GM19452 (cell line): ENCODE measurements around the gene CD7.

Experiments used
- ATAC-seq: cut with Tn5 transposase; IDR thresholded peaks from one replicate; pipeline ENCODE4 v1.9.1; 2021; ENCODE audit not compliant: unreplicated experiment

The CD7 gene

DNA sequence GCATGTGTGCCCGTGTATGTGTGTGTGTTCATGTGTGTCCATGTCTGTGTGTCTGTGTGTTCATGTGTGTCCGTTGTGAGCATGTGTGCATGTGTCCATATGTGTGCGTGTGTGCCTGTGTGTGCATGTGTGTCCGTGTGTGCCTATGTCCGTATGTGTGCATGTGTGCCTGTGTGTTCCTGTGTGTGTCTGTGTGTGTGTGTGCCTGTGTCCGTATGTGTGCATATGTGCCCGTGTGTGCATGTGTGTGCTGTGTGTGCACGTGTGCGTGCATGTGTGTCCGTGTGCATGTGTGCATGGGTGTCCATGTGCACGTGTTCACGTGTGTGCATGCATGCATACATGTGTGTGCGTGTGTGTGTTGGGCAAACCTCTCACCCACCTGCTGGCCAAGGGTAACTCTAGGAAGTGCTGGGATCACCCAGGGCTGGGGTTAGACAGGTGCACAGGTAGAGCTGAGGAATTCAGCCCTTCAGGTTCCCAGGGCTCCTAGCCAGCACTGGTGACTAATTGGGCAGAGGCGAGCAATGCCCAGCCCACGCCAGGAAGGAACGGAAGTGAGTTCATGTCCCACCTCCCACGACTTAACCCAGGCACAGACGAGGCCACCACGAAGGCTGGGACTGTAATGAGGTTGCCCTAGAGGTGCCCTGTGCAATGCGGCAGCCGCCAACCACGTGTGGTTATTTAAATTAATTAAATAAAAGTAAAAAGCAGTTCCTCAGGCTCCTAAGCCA, 35.7 kb downstream of the CD7 start:
- no peak for ATAC-seq

DNA sequence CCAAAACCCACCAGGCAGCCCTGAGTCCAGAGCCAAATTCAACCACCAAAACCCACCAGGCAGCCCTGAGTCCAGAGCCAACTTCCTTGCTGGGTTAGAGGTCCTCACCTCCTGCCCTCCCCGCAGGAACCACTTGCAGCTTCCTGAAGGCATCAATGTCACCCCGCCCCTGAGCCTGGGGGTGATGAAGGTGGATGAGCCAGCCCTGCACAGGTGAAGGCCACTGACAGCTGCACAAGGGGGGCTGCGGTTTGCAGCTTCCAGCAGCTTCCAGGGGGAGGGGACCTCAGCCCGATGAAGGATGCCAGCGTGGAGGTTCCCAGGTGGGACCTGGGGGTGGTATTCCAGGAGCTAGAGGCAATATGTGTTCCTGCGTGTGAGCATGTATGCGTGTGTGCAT, 36.3 kb downstream of the CD7 start:
- no peak for ATAC-seq

DNA sequence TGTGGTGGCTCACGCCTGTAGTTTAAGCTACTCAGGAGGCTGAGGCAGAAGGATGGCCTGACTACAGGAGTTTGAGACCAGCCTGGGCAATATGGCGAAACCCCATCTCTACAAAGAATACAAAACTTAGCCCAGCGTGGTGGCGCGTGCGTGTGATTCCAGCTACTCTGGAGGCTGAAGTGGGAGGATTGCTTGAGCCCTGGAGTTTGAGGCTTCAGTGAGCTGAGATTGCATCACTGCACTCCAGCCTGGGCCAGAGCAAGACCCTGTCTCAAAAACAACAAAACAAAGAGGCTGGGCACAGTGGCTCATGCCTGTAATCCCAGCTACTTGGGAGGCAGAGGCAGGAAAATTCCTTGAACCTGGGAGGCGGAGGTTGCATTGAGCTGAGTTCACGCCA, 36.9 kb downstream of the CD7 start:
- no peak for ATAC-seq

DNA sequence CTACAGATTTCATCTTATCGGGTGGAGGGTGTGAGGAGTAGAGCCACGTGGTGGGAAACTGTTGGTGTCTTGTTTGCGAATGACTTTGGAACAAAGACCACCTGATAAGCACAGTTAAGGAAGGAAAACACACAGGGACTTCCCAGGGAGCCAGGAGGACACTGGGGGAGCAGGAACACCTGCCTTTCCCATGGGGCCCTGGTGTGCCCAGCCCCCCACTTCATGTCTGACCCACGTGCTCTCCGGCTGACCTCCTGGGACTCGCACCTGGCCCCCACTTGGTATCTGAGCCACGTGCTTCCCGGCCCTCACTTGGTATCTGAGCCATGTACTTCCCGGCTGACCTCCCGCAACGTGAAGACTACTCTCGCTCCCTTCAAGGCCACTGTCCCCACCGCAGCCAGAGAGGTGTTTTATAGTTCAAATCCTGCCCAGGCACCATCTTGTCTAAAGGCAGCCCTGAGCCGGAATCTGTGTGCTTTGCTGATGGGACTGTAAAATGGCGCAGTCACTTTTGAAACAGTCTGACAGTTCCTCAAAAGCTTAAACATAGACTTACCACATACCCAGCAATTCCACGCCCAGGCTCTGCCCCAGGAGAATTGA, 38.5 kb downstream of the CD7 start:
- no peak for ATAC-seq

DNA sequence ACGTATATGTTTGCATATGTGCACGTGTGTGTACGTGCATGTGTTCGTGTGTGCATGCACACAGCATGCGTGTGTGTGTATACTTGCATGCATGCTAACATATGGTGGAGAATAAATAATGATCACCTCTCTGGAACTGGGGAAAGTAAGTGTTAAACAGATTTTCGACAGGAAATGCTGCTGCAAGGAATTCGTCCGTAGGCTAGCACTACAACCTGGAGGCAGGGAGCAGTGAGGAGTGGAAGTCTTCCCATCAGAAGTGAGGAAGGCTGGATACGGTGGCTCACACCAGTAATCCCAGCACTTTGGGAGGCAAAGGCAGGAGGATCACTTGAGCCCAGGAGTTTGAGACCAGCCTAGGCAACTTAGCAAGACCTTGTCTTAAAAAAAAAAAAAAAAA, 39.1 kb downstream of the CD7 start:
- ATAC-seq = no peak

DNA sequence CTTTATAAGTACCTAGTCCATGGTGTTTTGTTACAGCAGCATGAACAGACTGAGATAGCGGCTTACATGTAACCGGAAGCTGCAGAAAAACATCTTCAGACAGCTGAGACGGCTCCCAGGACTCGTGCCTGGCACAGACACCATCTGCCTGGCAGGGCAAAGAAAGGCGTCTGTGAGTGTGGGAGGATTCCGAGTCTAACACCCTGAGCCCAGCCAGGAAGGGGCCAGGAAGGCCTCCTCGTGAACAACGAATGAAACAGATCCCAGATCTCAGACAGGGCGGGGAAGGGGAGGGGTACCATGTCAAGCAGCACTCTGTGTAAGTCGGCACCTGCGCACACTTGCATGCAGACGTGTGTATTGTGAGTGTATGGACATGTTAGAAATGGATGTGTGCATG, 39.6 kb downstream of the CD7 start:
- no peak for ATAC-seq

DNA sequence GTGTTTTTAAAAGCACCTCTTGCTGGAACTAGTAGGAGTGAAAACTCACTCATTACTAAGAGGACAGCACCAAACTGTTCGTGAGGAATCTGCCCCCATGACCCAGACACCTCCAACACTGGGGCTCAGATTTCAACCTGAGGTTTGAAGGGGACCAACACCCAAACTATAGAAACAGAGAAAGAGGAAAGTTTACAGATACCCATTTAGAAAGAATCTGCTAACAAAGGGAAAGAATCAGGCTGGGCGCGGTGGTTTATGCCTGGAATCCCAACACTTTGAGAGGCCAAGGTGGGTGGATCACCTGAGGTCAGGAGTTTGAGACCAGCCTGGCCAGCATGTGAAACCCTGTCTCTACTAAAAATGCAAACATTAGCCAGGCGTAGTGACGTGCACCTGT, 40.5 kb downstream of the CD7 start:
- ATAC-seq = no peak

DNA sequence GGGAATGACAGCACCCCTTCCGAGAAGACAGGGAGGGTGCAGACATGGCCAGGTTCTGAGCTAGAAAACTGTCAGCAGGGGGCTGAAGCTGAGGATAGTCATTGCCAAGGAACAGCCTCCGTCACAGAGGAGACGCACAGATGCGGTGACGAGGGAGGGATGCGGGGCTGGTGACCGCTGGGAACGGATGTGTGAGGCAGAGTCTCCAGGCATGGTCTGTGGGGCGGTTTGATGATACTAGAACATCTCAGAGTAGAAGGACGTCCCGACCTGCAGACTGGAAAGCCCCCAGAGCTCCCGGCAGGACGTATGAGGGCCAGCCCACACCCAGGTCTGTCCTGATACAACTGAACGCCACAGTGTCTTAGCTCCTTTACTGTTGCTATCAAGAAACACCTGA, 42.1 kb downstream of the CD7 start:
- no peak for ATAC-seq

DNA sequence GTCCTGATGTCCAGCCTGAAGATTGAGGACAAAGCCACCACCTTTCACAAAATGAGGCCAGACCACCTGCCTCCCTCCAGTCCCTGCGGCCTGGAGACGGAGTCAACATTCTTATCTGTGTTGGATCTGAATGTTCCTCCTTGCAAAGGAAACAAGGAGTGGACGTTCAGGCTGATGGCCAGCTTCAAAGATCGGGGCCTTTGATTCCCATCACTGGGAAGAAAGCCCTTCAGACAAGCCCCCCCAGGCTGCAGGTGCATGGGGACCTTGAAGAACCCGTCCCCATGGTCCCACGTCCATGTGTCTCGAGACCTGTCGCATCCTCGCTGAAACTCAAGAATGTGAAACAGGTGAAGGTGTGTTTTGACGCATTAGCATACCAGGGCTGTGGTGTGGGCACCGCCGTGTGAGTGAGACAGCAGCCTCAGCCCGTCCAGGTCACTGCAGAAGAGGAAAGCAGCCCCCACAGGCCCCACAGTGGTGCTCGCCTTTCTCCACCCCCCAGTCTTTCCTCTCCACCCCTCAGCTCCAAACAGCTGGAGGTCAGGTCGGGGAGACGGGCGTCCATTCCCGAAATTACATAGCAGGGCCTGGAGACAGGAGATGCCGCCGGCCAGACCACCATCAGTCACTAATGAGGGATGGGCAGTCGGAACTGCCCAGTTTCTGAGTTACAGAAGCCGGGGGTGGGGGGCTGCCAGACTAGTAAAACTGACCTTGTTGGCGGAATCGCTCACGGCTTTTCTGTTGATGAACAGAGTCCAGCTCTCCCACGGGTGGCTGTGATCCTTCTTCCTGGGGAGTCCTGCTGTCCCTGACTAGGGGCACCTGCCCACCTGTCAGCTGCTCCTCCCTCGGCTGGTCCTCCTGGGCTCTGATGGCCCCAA, 43.0 kb downstream of the CD7 start:
- no peak for ATAC-seq

DNA sequence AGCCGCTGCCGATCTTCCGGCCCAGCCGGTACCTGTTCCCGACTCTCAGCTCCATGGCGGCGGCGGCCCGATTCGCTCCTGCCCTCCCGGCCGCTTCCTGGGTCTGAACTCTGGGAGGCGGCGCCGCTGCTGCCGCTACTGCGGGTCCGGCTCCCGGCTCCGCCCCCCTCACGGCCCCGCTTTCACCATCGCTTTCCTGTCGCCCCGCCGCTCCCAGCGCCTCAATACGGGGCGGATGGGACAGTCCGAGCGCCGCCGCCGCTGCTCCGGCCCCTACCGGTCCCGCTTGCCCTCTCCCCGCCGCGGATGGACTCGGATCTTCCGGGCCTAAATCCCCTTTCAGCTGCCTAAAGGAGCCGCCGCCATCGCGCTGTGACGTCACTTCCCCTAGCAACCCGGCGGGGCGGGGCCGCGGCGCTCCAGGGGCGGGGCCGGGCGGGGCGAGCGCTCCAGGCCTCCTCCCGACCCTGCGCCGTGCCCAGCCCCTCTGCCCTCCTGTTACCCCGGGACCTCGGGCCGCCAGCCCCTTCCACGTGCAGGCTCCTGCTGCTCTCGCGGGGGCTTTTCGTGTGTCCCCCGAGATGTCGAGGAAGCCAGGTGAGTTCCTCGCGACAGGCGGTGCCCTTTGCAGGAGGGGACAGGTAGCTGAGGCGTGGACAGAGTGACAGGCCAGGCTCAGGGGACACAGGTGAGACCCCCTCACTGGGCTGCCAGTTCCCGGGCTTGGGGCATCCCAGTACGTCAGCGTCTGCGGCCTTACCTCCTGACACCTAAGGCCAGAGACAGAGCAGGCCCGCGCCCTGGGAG, 43.9 kb downstream of the CD7 start, which contains the start of gene CSNK1D:
TSS of gene CSNK1D (minus strand) at position 374 of the 807 bp plus-strand sequence. CDS start at position 55, 319 bp downstream.
- peak; percentile 84 for ATAC-seq

DNA sequence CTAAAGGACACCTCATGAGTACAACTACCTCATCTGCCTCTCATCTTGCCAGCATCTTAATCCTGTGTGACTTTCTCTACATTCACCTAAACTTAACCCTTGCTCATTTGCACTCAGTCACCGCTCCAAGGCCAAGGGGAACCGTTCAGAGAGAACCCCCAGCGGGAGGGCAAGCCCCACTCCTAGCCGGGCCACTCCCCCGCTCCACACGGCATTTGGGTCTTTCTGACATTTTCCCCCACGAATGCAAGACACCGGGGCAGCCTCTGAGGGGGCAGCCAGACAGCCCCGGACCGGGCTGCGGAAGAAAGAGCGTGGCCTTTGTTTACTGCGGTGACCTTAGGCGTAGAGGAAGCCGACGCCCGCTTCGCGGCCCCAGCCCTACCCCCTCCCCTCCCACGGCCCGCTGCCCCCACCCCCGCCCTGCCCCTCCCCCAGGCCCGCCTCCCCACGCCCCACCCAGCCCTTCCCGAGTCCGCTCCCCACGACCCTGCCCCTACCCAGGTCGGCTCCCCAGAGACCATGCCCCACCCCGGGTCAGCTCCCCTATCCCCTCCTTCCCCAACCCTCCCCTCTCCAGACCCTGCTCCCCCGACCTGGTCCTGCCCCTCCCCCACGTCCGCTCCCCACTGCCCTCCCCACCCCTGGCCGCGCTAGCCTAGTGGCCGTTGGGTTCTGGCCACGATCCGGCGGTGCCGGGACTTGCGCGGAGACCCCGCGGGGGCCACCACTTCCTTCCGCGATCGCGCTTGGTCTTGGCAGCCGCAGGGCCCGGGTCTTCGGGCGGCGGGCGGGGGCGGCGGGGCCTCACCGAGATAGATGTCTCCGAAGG, 44.7 kb downstream of the CD7 start:
- ATAC-seq = no peak

DNA sequence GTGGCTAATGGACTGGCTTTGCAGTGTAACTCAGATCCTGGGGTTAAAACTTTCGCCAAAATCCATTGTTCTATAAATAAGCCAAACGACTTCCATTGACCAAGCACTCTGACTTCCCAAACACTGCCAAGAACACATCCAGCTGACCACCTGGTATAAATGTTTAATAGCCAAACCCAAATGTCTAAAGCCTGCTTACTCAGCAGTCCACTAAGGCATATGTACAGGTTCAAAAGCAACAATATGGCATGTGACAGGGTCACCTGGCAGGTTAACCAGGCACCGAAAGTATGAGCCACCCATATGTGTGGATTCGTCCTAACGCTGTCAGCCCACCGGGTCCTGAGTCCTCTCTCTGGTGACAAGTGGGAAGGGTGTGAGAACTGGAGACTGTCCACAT, 46.0 kb downstream of the CD7 start:
- ATAC-seq = no peak

DNA sequence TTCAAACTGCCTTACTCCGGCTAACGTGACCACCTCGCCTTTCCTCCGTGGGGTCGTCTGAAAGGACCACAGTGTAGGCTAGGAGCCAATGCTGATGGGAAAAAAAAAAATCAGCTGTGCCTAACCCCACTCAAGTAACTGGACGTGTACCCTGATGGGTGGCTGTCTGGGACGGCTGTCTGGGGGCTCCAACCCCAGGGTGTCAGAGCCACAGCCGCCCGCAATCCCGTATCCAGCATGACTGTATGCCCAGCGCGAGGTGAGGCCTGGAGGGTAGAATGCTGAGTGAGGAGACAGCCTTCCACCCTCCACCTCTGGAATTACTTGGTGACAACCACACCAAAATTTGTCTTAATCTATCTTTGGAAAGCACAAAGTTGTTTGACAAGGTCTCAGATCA, 46.8 kb downstream of the CD7 start:
- no peak for ATAC-seq

DNA sequence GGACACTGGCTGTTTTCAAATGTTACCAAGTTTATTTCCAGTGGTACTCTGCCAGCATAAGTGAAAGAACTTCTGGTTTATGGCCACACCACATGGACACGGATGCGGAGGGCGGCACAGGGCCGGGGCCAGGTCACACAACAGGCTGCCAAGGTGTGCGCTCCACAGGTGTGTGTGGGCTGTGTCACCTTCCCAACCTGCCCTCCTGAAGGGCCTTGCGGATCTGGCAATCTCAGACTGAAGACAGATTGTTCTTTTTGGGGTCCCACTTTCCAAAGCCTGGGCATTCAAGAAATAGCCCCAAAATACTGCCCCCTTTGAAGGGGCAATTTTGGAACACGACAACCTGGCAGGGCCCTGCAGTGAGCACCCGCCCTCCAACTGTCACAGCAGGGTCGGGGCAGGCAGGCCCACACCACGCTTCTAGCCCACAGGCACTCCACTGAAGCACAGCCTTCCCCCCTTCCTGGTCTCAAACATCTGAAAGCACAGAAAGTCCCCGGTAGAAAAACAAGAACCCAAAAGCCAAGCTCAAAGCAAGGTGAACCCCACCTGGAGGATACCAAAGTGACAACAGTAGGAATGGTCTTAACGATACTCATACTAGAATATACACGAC, 47.4 kb downstream of the CD7 start:
- no peak for ATAC-seq

DNA sequence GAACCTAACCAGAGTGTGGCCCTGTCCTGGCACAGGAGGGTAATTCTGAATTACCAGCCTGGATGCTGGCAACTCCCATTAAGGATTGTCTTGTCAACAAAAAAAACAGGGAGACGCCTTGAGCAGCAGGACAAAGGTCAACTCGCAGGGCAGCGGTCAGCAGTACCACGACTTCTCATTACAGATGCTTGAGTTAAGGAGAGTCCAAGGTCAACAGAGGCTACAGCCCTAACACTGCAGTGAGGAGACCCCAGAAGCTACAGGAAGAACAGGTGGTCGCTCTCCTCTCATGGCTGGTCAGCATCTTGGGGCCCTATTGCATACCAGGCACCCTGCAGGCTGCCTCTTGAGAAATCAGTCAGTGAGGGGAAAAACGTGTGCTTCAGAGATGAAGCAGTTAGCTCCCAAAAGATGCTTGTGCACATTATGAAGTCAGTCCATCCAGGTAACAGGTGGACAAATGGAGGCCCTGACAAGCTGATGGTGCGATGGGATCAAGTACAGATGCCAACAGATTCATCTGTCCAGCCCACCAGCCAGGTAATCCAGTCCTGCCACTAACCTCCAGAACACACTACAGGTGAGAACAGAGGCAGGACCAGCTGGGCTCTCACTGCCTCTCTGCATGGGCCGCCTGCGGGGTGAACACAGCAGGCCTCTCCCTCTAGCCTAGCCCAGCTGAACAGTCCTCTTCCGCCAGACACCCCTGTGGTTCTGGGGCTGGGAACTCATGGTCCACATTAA, 48.1 kb downstream of the CD7 start:
- no peak for ATAC-seq

DNA sequence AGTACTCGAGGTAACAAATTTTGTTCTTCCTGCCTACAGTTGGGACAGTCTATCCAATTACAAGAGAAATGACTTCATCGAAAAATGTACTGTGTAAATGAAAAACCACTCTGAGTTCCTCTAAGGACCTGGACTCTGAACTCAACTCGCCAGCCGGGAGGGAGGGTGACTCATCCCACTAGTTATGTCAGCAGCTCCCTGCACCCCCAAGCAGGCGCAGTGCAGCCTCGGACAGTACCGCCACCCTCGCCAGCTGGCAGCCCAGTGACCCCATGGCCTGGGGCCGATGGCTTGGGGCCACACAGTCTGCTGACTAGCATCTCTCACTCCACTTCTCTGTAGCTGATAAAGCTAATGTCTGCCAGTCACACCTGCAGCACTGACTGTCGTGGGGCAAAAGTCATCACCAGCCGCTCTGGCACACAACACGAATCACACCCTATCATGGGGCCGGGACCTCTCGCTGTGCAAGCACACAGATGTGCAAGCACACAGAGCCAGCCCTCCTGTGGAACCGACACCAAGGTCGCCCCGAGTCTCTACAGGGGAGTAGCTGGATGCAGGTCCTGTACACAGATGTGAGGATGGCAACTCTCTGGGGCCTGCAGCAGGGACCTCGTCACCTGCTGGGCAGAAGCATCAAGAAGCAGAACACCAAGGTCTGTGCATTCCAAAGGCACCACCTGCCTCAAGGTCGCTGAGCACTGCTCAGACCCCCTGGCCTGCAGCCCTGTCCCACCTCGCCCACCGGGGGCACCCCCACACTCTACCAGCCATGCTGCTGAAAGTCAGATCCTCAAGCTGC, 49.6 kb downstream of the CD7 start:
- no peak for ATAC-seq

DNA sequence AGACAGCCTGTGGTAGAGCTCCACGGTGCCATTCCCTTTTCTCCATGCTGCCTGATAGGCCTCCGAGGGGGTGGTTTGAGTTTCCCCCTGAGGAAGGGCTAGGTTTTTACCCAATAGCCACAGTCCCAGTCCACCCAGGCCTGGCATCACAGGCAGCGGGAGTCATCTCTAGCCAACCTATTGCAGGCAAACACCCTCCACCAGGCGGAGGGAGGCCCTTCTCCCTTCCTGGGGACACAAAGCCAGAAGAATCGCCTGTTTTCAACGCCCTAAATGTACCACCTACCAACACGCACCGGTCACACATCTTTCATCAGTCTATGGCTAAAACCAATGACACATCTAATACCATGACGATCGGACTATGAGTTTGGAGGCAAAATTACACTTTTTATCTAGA, 51.3 kb downstream of the CD7 start:
- ATAC-seq = no peak
